Activated naive CD4-positive, alpha-beta T cell treated with anti-CD3 and anti-CD28 coated beads, Interleukin-2, amount 50 U/mL, for 72 hours (primary cell): Measurements from ENCODE around the gene FAXDC2. TPM values are rescaled to one million over a fixed set of nuclear protein-coding genes. Genes with fewer than 3 reads are reported as not detected.
"Not testable (repeated sequence)": the region's sequence is repeated elsewhere in the genome, so short reads cannot be mapped to it uniquely, and the experiment has no call there.

Experiments used
- ATAC-seq, 2 donors: fragments of 150-1000 bp; cut with Tn5 transposase; 2 replicates each; pipeline ENCODE4 v1.10.0; 2021; ENCODE audit warnings: mild to moderate bottlenecking in 2 of 2, moderate library complexity in 2 of 2
- DNase-seq, 2 donors: peaks; one replicate each; pipeline ENCODE4 v3.0.0; 2021 to 2022; ENCODE audit warnings: low spot score in 2 of 2
- H3K27ac Mint-ChIP-seq, 2 donors: one replicate each; pipeline ENCODE4 v1.8.0; 2022; ENCODE audit warnings: mild to moderate bottlenecking in 2 of 2, mixed read lengths in 2 of 2
- H3K36me3 Mint-ChIP-seq, 2 donors: one replicate each; pipeline ENCODE4 v1.8.0; 2022; ENCODE audit warnings: mixed read lengths in 2 of 2
- H3K9me3 Mint-ChIP-seq, 2 donors: one replicate each; pipeline ENCODE4 v1.8.0; 2022; ENCODE audit warnings: mixed read lengths in 2 of 2
- total RNA-seq, 2 donors: library from RNA; stranded (reverse); gene quantifications; one replicate each; pipeline ENCODE4 v1.2.3, GENCODE V29; 2022

FAXDC2 gene
- total RNA-seq, 2 donors from 2014 or later = 0.57 TPM; not detected in 1

- ATAC-seq = no peak
- Mint-ChIP-seq H3K36me3 (no peaks in the 10 kb centered on the region), H3K9me3 (no peaks in the 10 kb centered on the region), H3K27ac (peak overlapping the region in 1 of 2 donors; percentile 53)
- no peak for DNase-seq
These were observed 7.5 kb downstream of the FAXDC2 start for GRCh38 chr5:154842689-154843530.

GRCh38 chr5:154841273-154841661, 9.1 kb downstream of the FAXDC2 start:
- DNase-seq = no peak
- H3K9me3 Mint-ChIP-seq = no peaks in the 10 kb centered on the region
- H3K36me3 Mint-ChIP-seq = no peaks in the 10 kb centered on the region
- ATAC-seq = peak in 1 of 2 donors; percentile 20
- no peak overlapping the region for H3K27ac Mint-ChIP-seq

- Mint-ChIP-seq H3K9me3 (no peaks in the 10 kb centered on the region), H3K27ac (no peak overlapping the region), H3K36me3 (no peaks in the 10 kb centered on the region)
- DNase-seq = no peak
- peak in 1 of 2 donors; percentile 46 for ATAC-seq
These were observed 9.7 kb downstream of the FAXDC2 start for GRCh38 chr5:154840435-154841272.

GRCh38 chr5:154837009-154837901, 13.1 kb downstream of the FAXDC2 start:
- H3K9me3 Mint-ChIP-seq = no peaks in the 10 kb centered on the region
- peak overlapping the region in 1 of 2 donors; percentile 44 for H3K27ac Mint-ChIP-seq
- H3K36me3 Mint-ChIP-seq = no peaks in the 10 kb centered on the region
- DNase-seq = no peak
- no peak for ATAC-seq

- ATAC-seq (no peak), DNase-seq (no peak)
- Mint-ChIP-seq H3K36me3 (no peaks in the 10 kb centered on the region), H3K9me3 (no peaks in the 10 kb centered on the region), H3K27ac (no peak overlapping the region)
These were observed 14.2 kb downstream of the FAXDC2 start for GRCh38 chr5:154836225-154836624.

- H3K36me3 Mint-ChIP-seq, ATAC-seq, DNase-seq, H3K27ac Mint-ChIP-seq, H3K9me3 Mint-ChIP-seq: not testable (repeated sequence)
These were observed 14.7 kb downstream of the FAXDC2 start for GRCh38 chr5:154835701-154836052.

- H3K27ac Mint-ChIP-seq = no peak overlapping the region
- H3K36me3 Mint-ChIP-seq = no peaks in the 10 kb centered on the region
- no peak for ATAC-seq
- DNase-seq = no peak
- H3K9me3 Mint-ChIP-seq = no peaks in the 10 kb centered on the region
These were observed 16.4 kb downstream of the FAXDC2 start for GRCh38 chr5:154834053-154834452.

GRCh38 chr5:154832804-154833203, 17.6 kb downstream of the FAXDC2 start:
- not testable (repeated sequence) for DNase-seq, ATAC-seq, H3K36me3 Mint-ChIP-seq, H3K27ac Mint-ChIP-seq, H3K9me3 Mint-ChIP-seq

GRCh38 chr5:154831451-154831850, 19.0 kb downstream of the FAXDC2 start:
- ATAC-seq (no peak), DNase-seq (no peak)
- Mint-ChIP-seq H3K27ac (no peak overlapping the region), H3K36me3 (no peaks in the 10 kb centered on the region), H3K9me3 (no peaks in the 10 kb centered on the region)

- Mint-ChIP-seq H3K9me3 (no peaks in the 10 kb centered on the region), H3K36me3 (peaks cover 4% of the 10 kb centered on the region in 2 donors), H3K27ac (peak overlapping the region; percentile 62 to 68)
- DNase-seq = no peak
- no peak for ATAC-seq
These were observed 19.8 kb downstream of the FAXDC2 start for GRCh38 chr5:154830596-154830995.

GRCh38 chr5:154830219-154830595, 20.2 kb downstream of the FAXDC2 start:
- DNase-seq = no peak
- H3K27ac Mint-ChIP-seq = peak overlapping the region; percentile 62 to 68
- peaks cover 5 to 7% of the 10 kb centered on the region in 2 donors for H3K36me3 Mint-ChIP-seq
- no peaks in the 10 kb centered on the region for H3K9me3 Mint-ChIP-seq
- ATAC-seq = no peak

GRCh38 chr5:154829589-154830218, 20.7 kb downstream of the FAXDC2 start:
- ATAC-seq = peak; percentile 82 to 85

GRCh38 chr5:154829181-154829588, 21.2 kb downstream of the FAXDC2 start:
- peaks cover 5 to 7% of the 10 kb centered on the region in 2 donors for H3K36me3 Mint-ChIP-seq
- no peak for ATAC-seq
- no peak for DNase-seq
- H3K27ac Mint-ChIP-seq = peak overlapping the region; percentile 62 to 86
- no peaks in the 10 kb centered on the region for H3K9me3 Mint-ChIP-seq

More at GRCh38 chr5:154829589-154830218, 20.7 kb downstream of the FAXDC2 start:
- peaks cover 5 to 7% of the 10 kb centered on the region in 2 donors for H3K36me3 Mint-ChIP-seq
- peak; percentile 19 to 68 for DNase-seq
- H3K9me3 Mint-ChIP-seq = no peaks in the 10 kb centered on the region
- H3K27ac Mint-ChIP-seq = peak overlapping the region; percentile 62 to 68

GRCh38 chr5:154824070-154824469, 26.3 kb downstream of the FAXDC2 start:
- no peak for ATAC-seq
- Mint-ChIP-seq H3K36me3 (peaks cover 7 to 11% of the 10 kb centered on the region in 2 donors), H3K27ac (peak overlapping the region in 1 of 2 donors; percentile 62), H3K9me3 (no peaks in the 10 kb centered on the region)
- no peak for DNase-seq

GRCh38 chr5:154823605-154824004, 26.8 kb downstream of the FAXDC2 start:
- Mint-ChIP-seq H3K36me3 (peaks cover 10 to 11% of the 10 kb centered on the region in 2 donors), H3K9me3 (no peaks in the 10 kb centered on the region), H3K27ac (peak overlapping the region in 1 of 2 donors; percentile 86)
- ATAC-seq = no peak
- DNase-seq = no peak

GRCh38 chr5:154822896-154823295, 27.5 kb downstream of the FAXDC2 start:
- peaks cover 12 to 13% of the 10 kb centered on the region in 2 donors for H3K36me3 Mint-ChIP-seq
- ATAC-seq, DNase-seq, H3K9me3 Mint-ChIP-seq: not testable (repeated sequence)
- H3K27ac Mint-ChIP-seq = peak overlapping the region in 1 of 2 donors; percentile 86
